Glutamatergic neuron (in vitro differentiated cells): ENCODE measurements around the gene RASD1. TPM values are rescaled to one million over a fixed set of nuclear protein-coding genes. Genes with fewer than 3 reads are reported as not detected.

Source experiments
- DNase-seq: peaks from one replicate; pipeline ENCODE4 v3.0.0; 2022
- H3K27ac Mint-ChIP-seq: one replicate; pipeline ENCODE4 v1.8.0; 2020; ENCODE audit warnings: mild to moderate bottlenecking, mixed read lengths, inconsistent platforms; ENCODE audit not compliant: unreplicated experiment
- H3K27me3 Mint-ChIP-seq: one replicate; pipeline ENCODE4 v1.8.0; 2020; ENCODE audit warnings: mild to moderate bottlenecking, moderate library complexity, mixed read lengths, inconsistent platforms; ENCODE audit not compliant: unreplicated experiment
- H3K36me3 Mint-ChIP-seq: one replicate; pipeline ENCODE4 v1.8.0; 2020; ENCODE audit warnings: mild to moderate bottlenecking, mixed read lengths, inconsistent platforms; ENCODE audit not compliant: unreplicated experiment
- H3K4me1 Mint-ChIP-seq: one replicate; pipeline ENCODE4 v1.8.0; 2020; ENCODE audit warnings: mild to moderate bottlenecking, low read depth, mixed read lengths, inconsistent platforms; ENCODE audit not compliant: unreplicated experiment
- H3K4me3 Mint-ChIP-seq: one replicate; pipeline ENCODE4 v1.8.0; 2020; ENCODE audit warnings: mild to moderate bottlenecking, mixed read lengths, inconsistent platforms; ENCODE audit not compliant: unreplicated experiment
- H3K9me3 Mint-ChIP-seq: one replicate; pipeline ENCODE4 v1.8.0; 2020; ENCODE audit warnings: mild to moderate bottlenecking, moderate library complexity, mixed read lengths, inconsistent platforms; ENCODE audit not compliant: unreplicated experiment
- CTCF ChIP-seq: fragments of 200-600 bp; sonication (generic); IDR thresholded peaks from one replicate; pipeline ENCODE4 v1.5.0; 2021; ENCODE audit not compliant: partially characterized antibody, unreplicated experiment
- long read RNA-seq: library from polyadenylated mRNA; unstranded; transcript quantifications from one replicate; pipeline ENCODE4 v2.0.0, GENCODE V29; 2020; ENCODE audit not compliant: unreplicated experiment
- total RNA-seq: library from RNA; stranded (reverse); fragmentation: NEBNext Ultra II Directional; extraction: Animal tissue kit (Norgen Biotek cat#: 25700); gene quantifications from one replicate; pipeline ENCODE4 v1.2.1, GENCODE V29; 2021; ENCODE audit not compliant: unreplicated experiment

The RASD1 gene
- 140 TPM for total RNA-seq
- long read RNA-seq, transcript RASD1-201 (2 exons, 1,746 nt) = major isoform, 96 of 100 reads
- long read RNA-seq, partial matches to known transcripts = 0 of 100 reads
- long read RNA-seq, other reads (novel, unspliced or antisense) = 4 of 100 reads

GRCh38 chr17:17496189-17497064 is at the start of gene RASD1:
Gene RASD1 (minus strand): TSS chr17:17496395. CDS start chr17:17496181, 214 bp downstream.
- peak; percentile 98 for TF ChIP-seq CTCF
- H3K4me1 Mint-ChIP-seq = peaks cover 32% of the 10 kb centered on the region
- peaks cover 33% of the 10 kb centered on the region for H3K9me3 Mint-ChIP-seq

GRCh38 chr17:17545984-17546383 is 49.8 kb upstream of the RASD1 start:
- Mint-ChIP-seq H3K9me3 (peaks cover 2% of the 10 kb centered on the region), H3K27me3 (peaks cover under 1% of the 10 kb centered on the region), H3K27ac (no peak overlapping the region), H3K36me3 (no peaks in the 10 kb centered on the region), H3K4me1 (peaks cover 10% of the 10 kb centered on the region), H3K4me3 (no peak overlapping the region)
- no peak for DNase-seq
- TF ChIP-seq CTCF = no peak

More at GRCh38 chr17:17496189-17497064, at the start of gene RASD1:
- Mint-ChIP-seq H3K27me3 (peaks cover 34% of the 10 kb centered on the region), H3K27ac (peak within 1 kb of the TSS; percentile 100), H3K36me3 (peaks cover 4% of the 10 kb centered on the region), H3K4me3 (peak within 1 kb of the TSS; percentile 100)
- DNase-seq = peak; percentile 95

- no peak overlapping the region for H3K4me3 Mint-ChIP-seq
- TF ChIP-seq CTCF = no peak
- H3K9me3 Mint-ChIP-seq = peaks cover 2% of the 10 kb centered on the region
- peaks cover 9% of the 10 kb centered on the region for H3K4me1 Mint-ChIP-seq
- peaks cover 4% of the 10 kb centered on the region for H3K27me3 Mint-ChIP-seq
- no peak for DNase-seq
- H3K27ac Mint-ChIP-seq = no peak overlapping the region
- H3K36me3 Mint-ChIP-seq = no peaks in the 10 kb centered on the region
Observed at GRCh38 chr17:17545031-17545820, 49.0 kb upstream of the RASD1 start.

- no peaks in the 10 kb centered on the region for H3K36me3 Mint-ChIP-seq
- no peak for DNase-seq
- H3K27me3 Mint-ChIP-seq = peaks cover 8% of the 10 kb centered on the region
- no peak overlapping the region for H3K27ac Mint-ChIP-seq
- TF ChIP-seq CTCF = no peak
- H3K9me3 Mint-ChIP-seq = peaks cover 7% of the 10 kb centered on the region
- no peak overlapping the region for H3K4me3 Mint-ChIP-seq
- peaks cover 7% of the 10 kb centered on the region for H3K4me1 Mint-ChIP-seq
Observed at GRCh38 chr17:17542906-17543635, 46.9 kb upstream of the RASD1 start.
